ENCODE data around the gene MOV10L1.

Gene MOV10L1

DNA sequence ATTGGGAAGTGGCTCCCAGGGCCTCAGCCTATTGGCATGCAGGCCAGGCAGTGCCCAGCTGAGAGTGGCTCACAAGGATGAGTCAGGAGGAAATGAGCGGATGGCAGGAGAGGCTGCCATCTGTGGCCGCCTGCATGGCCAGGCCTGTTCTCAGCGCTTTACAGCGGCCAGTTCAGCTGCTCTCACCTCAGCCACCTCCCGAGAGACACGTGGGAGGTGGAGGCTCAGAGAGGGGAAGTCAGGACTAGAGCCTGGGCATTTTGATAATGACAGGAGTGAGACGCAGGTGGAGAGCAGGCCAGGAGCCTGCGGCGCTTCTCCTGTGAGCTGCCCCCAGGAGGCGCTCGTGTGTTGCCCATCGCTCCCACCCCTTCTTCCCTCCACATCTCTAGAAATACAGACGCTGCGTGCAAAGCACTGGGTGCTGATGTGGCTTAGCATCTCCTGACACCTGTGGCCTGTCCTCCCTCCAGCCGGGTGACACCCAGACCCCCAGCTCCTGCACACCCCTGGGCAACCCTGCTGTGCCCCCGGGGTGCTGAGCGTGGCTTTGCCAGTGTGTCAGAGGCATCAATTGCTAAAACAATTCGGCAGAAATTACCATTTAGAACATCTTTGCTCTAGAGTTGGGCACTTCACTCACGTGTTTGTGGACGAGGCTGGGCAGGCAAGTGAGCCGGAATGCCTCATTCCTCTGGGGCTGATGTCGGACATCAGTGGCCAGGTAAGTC is 59.4 kb downstream of the MOV10L1 start:
- Histone ChIP-seq H3K4me1 (ENCODE audit: control insufficient read depth, insufficient read depth, low read length) (peaks cover 5% of the 10 kb centered on the region), H3K9ac (ENCODE audit: low read length in 2 of 2) (no peak overlapping the region), H3K27ac (ENCODE audit: low read length) (no peak overlapping the region), H3K9me3 (ENCODE audit: control insufficient read depth in 2 of 2, low read length in 2 of 2) (no peaks in the 10 kb centered on the region), H3K4me3 (ENCODE audit: low read length in 2 of 2) (no peak overlapping the region), H3K36me3 (ENCODE audit: control insufficient read depth in 2 of 2, insufficient read depth in 2 of 2, low read length in 2 of 2) (no peaks in the 10 kb centered on the region), H3K27me3 (ENCODE audit: control insufficient read depth in 1 of 2, insufficient read depth in 2 of 2, low read length in 2 of 2) (no peaks in the 10 kb centered on the region)

- Histone ChIP-seq H3K4me1 (ENCODE audit: control insufficient read depth, insufficient read depth, low read length) (peaks cover 5% of the 10 kb centered on the region), H3K9ac (ENCODE audit: low read length in 2 of 2) (no peak overlapping the region), H3K4me3 (ENCODE audit: low read length in 2 of 2) (no peak overlapping the region), H3K9me3 (ENCODE audit: control insufficient read depth in 2 of 2, low read length in 2 of 2) (no peaks in the 10 kb centered on the region), H3K27ac (ENCODE audit: low read length) (no peak overlapping the region), H3K36me3 (ENCODE audit: control insufficient read depth in 2 of 2, insufficient read depth in 2 of 2, low read length in 2 of 2) (no peaks in the 10 kb centered on the region), H3K27me3 (ENCODE audit: control insufficient read depth in 1 of 2, insufficient read depth in 2 of 2, low read length in 2 of 2) (no peaks in the 10 kb centered on the region)
Observed at GRCh38 chr22:50150161-50151129, 60.6 kb downstream of the MOV10L1 start.

DNA sequence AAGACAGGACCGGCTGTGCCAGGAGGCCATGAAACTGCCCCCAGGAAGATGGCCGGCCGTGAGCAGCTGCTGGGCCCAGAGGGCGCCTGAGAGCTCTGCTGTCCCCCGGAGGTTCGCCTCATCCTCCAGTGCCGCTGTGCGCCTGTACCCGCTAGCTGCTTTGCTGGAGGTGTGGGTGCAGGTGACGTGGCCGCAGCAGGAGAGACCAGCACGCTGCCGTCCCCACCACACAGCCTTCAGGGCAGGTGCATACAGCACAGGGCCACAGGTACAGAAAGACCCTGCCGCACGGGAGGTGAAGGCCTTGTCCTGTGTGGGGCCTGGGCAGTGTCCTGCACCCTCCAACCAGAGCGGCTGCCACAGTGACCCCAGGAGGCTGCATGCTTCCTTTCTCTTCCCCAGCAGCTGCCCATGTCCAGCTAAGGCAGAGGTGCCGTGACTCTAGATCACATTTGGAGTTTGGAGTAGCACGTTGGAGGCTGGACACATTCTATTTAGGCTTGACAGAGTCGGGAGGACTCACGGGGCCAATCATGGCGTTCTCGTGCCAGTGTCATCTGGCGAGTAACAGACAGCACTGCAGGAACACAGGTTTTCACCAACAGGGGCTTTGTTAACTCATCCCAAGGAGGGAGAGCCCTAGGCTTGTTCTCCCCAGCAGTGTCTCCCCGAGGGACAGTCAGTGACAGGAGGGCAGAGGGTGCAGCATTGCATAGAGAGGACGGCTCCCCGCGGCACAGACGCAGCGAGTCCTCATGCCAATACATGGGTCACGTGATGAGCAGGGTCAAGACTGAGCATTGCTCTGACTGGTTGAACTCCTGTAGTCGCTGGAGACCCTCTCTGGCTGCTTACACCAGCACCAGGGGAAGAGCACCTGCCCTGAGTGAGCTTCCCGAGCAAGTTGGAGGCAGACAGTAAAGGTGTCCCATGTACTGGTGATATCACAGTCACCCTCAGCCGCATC is 62.0 kb downstream of the MOV10L1 start:
- H3K27ac ChIP-seq (ENCODE audit: low read length) = no peak overlapping the region
- no peak overlapping the region for H3K9ac ChIP-seq (ENCODE audit: low read length in 2 of 2)
- H3K36me3 ChIP-seq (ENCODE audit: control insufficient read depth in 2 of 2, insufficient read depth in 2 of 2, low read length in 2 of 2) = no peaks in the 10 kb centered on the region
- peaks cover 4% of the 10 kb centered on the region for H3K4me1 ChIP-seq (ENCODE audit: control insufficient read depth, insufficient read depth, low read length)
- H3K27me3 ChIP-seq (ENCODE audit: control insufficient read depth in 1 of 2, insufficient read depth in 2 of 2, low read length in 2 of 2) = no peaks in the 10 kb centered on the region
- H3K9me3 ChIP-seq (ENCODE audit: control insufficient read depth in 2 of 2, low read length in 2 of 2) = no peaks in the 10 kb centered on the region
- no peak overlapping the region for H3K4me3 ChIP-seq (ENCODE audit: low read length in 2 of 2)

DNA sequence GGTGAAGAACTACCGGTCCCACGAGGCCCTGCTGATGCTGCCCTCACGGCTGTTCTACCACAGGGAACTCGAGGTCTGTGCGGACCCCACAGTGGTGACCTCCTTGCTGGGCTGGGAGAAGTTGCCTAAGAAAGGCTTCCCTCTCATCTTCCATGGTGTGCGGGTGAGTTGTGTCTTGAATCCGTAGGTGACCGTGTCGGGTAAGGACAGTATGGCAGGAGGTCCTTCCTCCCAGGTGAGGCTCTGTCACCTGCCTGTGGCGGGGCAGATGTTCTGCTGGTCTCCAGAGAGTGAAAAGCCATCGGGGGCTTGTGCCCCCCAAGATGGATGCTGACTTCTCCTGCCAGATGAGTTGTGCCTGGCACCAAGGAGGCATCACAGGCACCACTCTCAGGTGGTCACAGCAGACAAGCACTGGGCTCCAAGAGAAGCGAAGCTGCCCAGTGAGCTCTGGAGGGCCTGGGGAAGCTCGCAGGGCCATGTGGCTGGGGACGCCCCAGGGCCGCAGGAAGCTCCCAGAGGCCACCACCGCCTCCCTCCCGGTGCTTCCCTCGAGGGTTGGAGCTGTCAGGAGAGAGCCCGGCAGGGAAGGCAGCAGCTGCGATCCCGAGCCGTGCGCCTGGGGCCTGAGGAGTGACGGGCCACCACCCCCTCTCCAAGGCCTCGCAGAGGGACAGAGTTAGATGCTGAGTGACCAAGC is 63.4 kb downstream of the MOV10L1 start:
- Histone ChIP-seq H3K4me1 (ENCODE audit: control insufficient read depth, insufficient read depth, low read length) (no peaks in the 10 kb centered on the region), H3K9me3 (ENCODE audit: control insufficient read depth in 2 of 2, low read length in 2 of 2) (no peaks in the 10 kb centered on the region), H3K4me3 (ENCODE audit: low read length in 2 of 2) (no peak overlapping the region), H3K36me3 (ENCODE audit: control insufficient read depth in 2 of 2, insufficient read depth in 2 of 2, low read length in 2 of 2) (no peaks in the 10 kb centered on the region), H3K27ac (ENCODE audit: low read length) (no peak overlapping the region), H3K9ac (ENCODE audit: low read length in 2 of 2) (no peak overlapping the region), H3K27me3 (ENCODE audit: control insufficient read depth in 1 of 2, insufficient read depth in 2 of 2, low read length in 2 of 2) (no peaks in the 10 kb centered on the region)

DNA sequence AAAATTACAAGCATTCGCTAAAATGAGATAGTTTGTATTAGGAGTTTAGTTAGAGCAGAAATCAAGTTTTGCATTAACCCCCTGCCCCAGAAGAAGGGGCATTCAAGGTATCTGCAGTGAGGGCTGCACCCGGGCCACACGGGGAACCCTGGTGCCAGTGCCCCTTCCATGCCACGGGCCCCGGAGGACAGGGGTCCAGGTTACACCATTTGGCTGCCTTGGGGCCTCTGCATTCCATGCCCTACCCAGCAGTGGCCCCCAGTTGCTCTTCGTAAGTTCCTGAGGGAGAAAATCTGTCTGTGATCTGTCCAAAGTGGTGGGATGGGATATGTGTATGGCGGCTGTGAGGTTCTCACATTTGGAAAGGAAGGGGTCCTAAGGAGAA is 63.9 kb downstream of the MOV10L1 start:
- Histone ChIP-seq H3K4me1 (ENCODE audit: control insufficient read depth, insufficient read depth, low read length) (no peaks in the 10 kb centered on the region), H3K27ac (ENCODE audit: low read length) (no peak overlapping the region), H3K36me3 (ENCODE audit: control insufficient read depth in 2 of 2, insufficient read depth in 2 of 2, low read length in 2 of 2) (no peaks in the 10 kb centered on the region), H3K27me3 (ENCODE audit: control insufficient read depth in 1 of 2, insufficient read depth in 2 of 2, low read length in 2 of 2) (no peaks in the 10 kb centered on the region), H3K9ac (ENCODE audit: low read length in 2 of 2) (no peak overlapping the region), H3K4me3 (ENCODE audit: low read length in 2 of 2) (no peak overlapping the region), H3K9me3 (ENCODE audit: control insufficient read depth in 2 of 2, low read length in 2 of 2) (no peaks in the 10 kb centered on the region)

DNA sequence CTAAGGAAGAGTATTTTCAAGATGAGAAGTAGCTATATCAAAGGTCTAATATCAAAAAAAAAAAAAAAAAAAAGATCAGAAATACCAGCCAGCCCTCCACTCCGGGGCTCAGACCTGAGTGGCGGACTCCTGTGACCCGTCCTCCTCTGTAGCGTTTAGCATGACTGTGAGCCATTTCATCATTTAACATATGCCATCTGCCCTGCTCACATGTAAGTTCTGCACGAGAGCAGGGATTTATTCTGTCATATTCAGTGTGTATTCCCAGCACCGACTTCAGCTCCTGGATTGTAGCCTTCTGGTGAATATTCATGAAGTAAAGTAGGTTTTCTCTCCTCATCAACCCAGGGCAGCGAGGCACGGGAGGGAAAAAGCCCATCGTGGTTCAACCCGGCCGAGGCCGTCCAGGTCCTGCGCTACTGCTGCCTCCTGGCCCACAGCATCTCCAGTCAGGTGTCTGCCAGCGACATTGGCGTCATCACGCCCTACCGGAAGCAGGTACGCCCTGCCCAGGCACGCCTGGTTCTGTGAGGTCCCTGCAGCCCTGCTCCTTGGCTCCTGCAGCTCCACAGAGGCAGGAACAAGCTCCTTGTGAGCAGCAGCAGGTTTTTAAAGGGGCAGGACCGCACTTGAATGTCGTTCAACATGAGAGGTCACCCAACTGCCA is 68.0 kb downstream of the MOV10L1 start:
- H3K4me1 ChIP-seq (ENCODE audit: control insufficient read depth, insufficient read depth, low read length) = no peaks in the 10 kb centered on the region
- H3K9me3 ChIP-seq (ENCODE audit: control insufficient read depth in 2 of 2, low read length in 2 of 2) = no peaks in the 10 kb centered on the region
- H3K27ac ChIP-seq (ENCODE audit: low read length) = no peak overlapping the region
- no peaks in the 10 kb centered on the region for H3K36me3 ChIP-seq (ENCODE audit: control insufficient read depth in 2 of 2, insufficient read depth in 2 of 2, low read length in 2 of 2)
- no peak overlapping the region for H3K9ac ChIP-seq (ENCODE audit: low read length in 2 of 2)
- H3K4me3 ChIP-seq (ENCODE audit: low read length in 2 of 2) = no peak overlapping the region
- H3K27me3 ChIP-seq (ENCODE audit: control insufficient read depth in 1 of 2, insufficient read depth in 2 of 2, low read length in 2 of 2) = no peaks in the 10 kb centered on the region

DNA sequence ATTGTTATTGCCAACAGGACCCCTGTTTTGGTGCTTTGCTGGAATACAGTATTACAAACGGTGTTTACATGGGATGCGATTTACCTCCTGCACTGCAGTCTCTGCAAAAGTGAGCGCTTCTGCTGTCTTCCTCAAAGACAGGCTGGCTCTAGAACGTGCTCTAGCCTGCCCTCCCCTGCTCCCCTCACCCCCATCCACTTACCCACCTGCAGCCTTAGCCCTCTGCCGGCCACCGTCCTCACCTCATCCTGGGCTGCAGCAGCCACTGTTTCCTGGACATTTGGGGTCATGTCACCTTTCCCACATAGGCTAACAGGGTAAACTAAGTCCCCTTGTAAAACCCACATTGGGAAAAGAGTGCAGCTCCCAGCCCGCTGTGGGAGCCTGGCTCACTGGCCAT is 71.1 kb downstream of the MOV10L1 start:
- H3K27ac ChIP-seq (ENCODE audit: low read length) = no peak overlapping the region
- peaks cover 0 to 2% of the 10 kb centered on the region in 2 donors for H3K27me3 ChIP-seq (ENCODE audit: control insufficient read depth in 1 of 2, insufficient read depth in 2 of 2, low read length in 2 of 2)
- no peak overlapping the region for H3K4me3 ChIP-seq (ENCODE audit: low read length in 2 of 2)
- no peaks in the 10 kb centered on the region for H3K4me1 ChIP-seq (ENCODE audit: control insufficient read depth, insufficient read depth, low read length)
- H3K36me3 ChIP-seq (ENCODE audit: control insufficient read depth in 2 of 2, insufficient read depth in 2 of 2, low read length in 2 of 2) = no peaks in the 10 kb centered on the region
- H3K9ac ChIP-seq (ENCODE audit: low read length in 2 of 2) = no peak overlapping the region
- H3K9me3 ChIP-seq (ENCODE audit: control insufficient read depth in 2 of 2, low read length in 2 of 2) = no peaks in the 10 kb centered on the region

DNA sequence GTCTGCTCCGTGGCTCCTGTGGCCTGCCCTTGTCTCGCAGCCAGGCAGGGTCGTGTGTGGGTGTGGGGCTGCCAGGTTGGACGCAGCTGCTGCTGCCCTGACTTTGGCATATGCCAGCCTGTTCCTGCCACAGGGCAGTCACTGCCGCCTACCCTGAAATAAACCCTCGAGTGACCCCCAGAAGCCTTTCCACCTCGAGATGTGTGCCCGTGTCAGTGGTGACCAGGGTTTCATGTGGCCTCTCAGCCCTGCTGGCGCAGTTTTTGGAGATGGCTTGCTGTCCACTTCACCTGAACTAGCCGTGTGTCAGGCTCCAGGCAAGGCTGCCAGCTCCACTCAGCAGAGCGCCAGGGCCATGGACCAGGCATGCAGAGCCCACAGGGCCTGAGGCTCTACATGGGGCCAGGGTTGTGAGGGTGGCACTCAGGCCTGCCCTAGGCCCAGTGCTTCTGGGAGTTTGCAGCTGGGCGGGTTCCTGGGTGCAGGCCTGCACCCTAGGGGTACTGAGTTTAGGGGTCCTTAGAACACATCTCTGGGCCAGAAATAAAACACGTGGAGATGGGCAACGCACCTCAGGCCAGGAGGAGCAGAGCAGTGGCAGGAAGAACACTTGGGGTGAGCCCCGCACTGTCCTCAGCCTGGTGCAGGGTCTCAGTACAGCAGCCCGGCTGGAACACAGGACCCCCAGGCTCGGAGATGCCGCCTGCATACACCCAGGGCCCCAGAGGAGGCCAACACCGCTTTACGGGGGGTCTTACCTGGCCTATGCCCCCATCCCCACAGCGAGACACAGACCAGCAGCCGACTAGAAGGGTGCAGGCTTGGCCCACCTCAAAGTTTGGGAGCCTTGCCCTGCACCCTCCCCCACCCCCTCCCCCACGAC is 71.9 kb downstream of the MOV10L1 start:
- Histone ChIP-seq H3K9me3 (ENCODE audit: control insufficient read depth in 2 of 2, low read length in 2 of 2) (no peaks in the 10 kb centered on the region), H3K27ac (ENCODE audit: low read length) (no peak overlapping the region), H3K27me3 (ENCODE audit: control insufficient read depth in 1 of 2, insufficient read depth in 2 of 2, low read length in 2 of 2) (peaks cover 0 to 2% of the 10 kb centered on the region in 2 donors), H3K36me3 (ENCODE audit: control insufficient read depth in 2 of 2, insufficient read depth in 2 of 2, low read length in 2 of 2) (no peaks in the 10 kb centered on the region), H3K4me3 (ENCODE audit: low read length in 2 of 2) (no peak overlapping the region), H3K4me1 (ENCODE audit: control insufficient read depth, insufficient read depth, low read length) (no peaks in the 10 kb centered on the region), H3K9ac (ENCODE audit: low read length in 2 of 2) (no peak overlapping the region)

DNA sequence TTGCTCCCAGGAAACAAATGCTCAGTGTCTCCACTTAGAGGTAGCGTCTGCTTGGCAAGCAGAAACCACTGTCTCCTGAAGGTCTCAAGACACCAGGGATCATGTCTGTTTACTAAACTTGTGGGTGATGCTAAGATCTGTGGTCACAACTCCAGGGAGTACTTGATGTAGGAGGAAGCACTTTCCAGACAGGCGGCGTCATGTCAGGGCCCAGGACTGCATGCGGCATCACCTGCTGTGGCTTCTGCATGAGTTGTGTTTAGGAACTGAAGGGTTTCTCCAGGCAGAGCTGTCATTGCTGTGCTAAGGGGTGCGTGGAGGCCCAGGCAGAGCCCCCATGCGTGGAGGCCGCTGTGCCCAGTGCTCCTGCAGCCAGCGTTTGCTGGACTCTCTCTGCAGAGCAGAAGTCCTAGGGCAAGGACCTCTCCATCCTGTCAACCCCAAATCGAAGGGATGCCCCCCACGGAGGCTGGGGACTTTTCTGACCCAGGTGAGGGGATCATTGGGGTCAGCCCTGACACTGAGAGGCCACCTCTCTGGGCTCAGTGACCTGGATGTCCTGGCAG is 72.7 kb downstream of the MOV10L1 start:
- no peak overlapping the region for H3K9ac ChIP-seq (ENCODE audit: low read length in 2 of 2)
- H3K4me1 ChIP-seq (ENCODE audit: control insufficient read depth, insufficient read depth, low read length) = no peaks in the 10 kb centered on the region
- no peak overlapping the region for H3K4me3 ChIP-seq (ENCODE audit: low read length in 2 of 2)
- no peaks in the 10 kb centered on the region for H3K36me3 ChIP-seq (ENCODE audit: control insufficient read depth in 2 of 2, insufficient read depth in 2 of 2, low read length in 2 of 2)
- H3K9me3 ChIP-seq (ENCODE audit: control insufficient read depth in 2 of 2, low read length in 2 of 2) = no peaks in the 10 kb centered on the region
- no peak overlapping the region for H3K27ac ChIP-seq (ENCODE audit: low read length)
- H3K27me3 ChIP-seq (ENCODE audit: control insufficient read depth in 1 of 2, insufficient read depth in 2 of 2, low read length in 2 of 2) = peaks cover 0 to 2% of the 10 kb centered on the region in 2 donors

All from stomach smooth muscle (tissue), 2 donors.